Uterus (tissue), 4 donors: ENCODE measurements around the gene TNNI3K. TPM values are rescaled to one million over a fixed set of nuclear protein-coding genes. Genes with fewer than 3 reads are reported as not detected.

Source experiments
- DNase-seq, 2 donors: peaks; one replicate each; pipeline ENCODE4 v3.0.0-alpha.2; 2019 to 2020
- H3K27ac ChIP-seq, 2 donors: fragments of 200-600 bp; sonication (generic); 1 replicate in 1 of 2; 2 replicates in 1 of 2; pipeline ENCODE4 v1.5.1; 2016 to 2018
- H3K27me3 ChIP-seq, 2 donors: fragments of 200-600 bp; sonication (generic); one replicate each; pipeline ENCODE4 v1.5.1; 2018 to 2019; ENCODE audit warnings: control low read depth in 1 of 2
- H3K36me3 ChIP-seq, 2 donors: fragments of 200-600 bp; sonication (generic); one replicate each; pipeline ENCODE4 v1.5.1; 2019; ENCODE audit warnings: control low read depth in 1 of 2
- H3K4me1 ChIP-seq, 2 donors: fragments of 200-600 bp; sonication (generic); one replicate each; pipeline ENCODE4 v1.5.1; 2018 to 2019; ENCODE audit warnings: control low read depth in 1 of 2
- H3K4me3 ChIP-seq, 2 donors: fragments of 200-600 bp; sonication (generic); 1 replicate in 1 of 2; 2 replicates in 1 of 2; pipeline ENCODE4 v1.5.1; 2018 to 2019; ENCODE audit warnings: mild to moderate bottlenecking in 1 of 2
- H3K9me3 ChIP-seq, 2 donors: fragments of 200-600 bp; sonication (generic); one replicate each; pipeline ENCODE4 v1.5.1; 2019; ENCODE audit warnings: control low read depth in 1 of 2
- CTCF ChIP-seq, 4 experiments: fragments of 200-600 bp in 2 of 4; fragments of 450-650 bp in 2 of 4; sonication (generic) in 2 of 4; IDR thresholded peaks; one replicate each; pipeline ENCODE4 v1.5.1; 2016 to 2019; ENCODE audit warnings: antibody characterized with exemption in 4 of 4, mild to moderate bottlenecking in 2 of 4, moderate library complexity in 1 of 4
- POLR2A ChIP-seq, 2 donors: fragments of 450-650 bp; IDR thresholded peaks; one replicate each; pipeline ENCODE4 v1.6.1; 2016; ENCODE audit warnings: antibody characterized with exemption in 2 of 2, mild to moderate bottlenecking in 1 of 2, moderate library complexity in 1 of 2
- intact Hi-C: fragments of 100-400 bp; cut with DNase I; formaldehyde crosslinking; loops from one replicate; pipeline ENCODE4 v1.15.1; 2023; ENCODE audit warnings: low total_unique reads
- total RNA-seq, 4 donors: library from RNA; depleted of rRNA in 3 of 4; stranded (reverse); fragments of >200 nt in 3 of 4; gene quantifications; one replicate each; pipeline versions ENCODE4 v1.1.0 to v1.2.4, GENCODE V29; 2014 to 2023
- donor health status: DM: yes; HTN: yes; CAD: no.

Gene TNNI3K
- total RNA-seq, 4 donors from 2014 or later, result 0.26 to 5.3 (median 1.5) TPM; not detected in 1

GRCh38 chr1:74465193-74465681, 230.1 kb downstream of the TNNI3K start:
- TF ChIP-seq CTCF (IDR thresholded peaks at IDR 0.05) (no peak), POLR2A (IDR thresholded peaks at IDR 0.05) (no peak)
- H3K27me3 ChIP-seq, result no peaks in the 10 kb centered on the region
- DNase-seq, result no peak
- no peaks in the 10 kb centered on the region for H3K4me1 ChIP-seq
- H3K36me3 ChIP-seq, result no peaks in the 10 kb centered on the region
- H3K27ac ChIP-seq, result no peak overlapping the region
- H3K9me3 ChIP-seq, result no peaks in the 10 kb centered on the region
- intact Hi-C loops, result no loop called here
- H3K4me3 ChIP-seq, result no peak overlapping the region

- DNase-seq, result no peak
- no peaks in the 10 kb centered on the region for H3K9me3 ChIP-seq
- no peaks in the 10 kb centered on the region for H3K27me3 ChIP-seq
- H3K4me3 ChIP-seq, result no peak overlapping the region
- H3K4me1 ChIP-seq, result peaks cover 0 to 3% of the 10 kb centered on the region in 2 donors
- no peak overlapping the region for H3K27ac ChIP-seq
- no peaks in the 10 kb centered on the region for H3K36me3 ChIP-seq
- intact Hi-C loops, result no loop called here
- TF ChIP-seq POLR2A (IDR thresholded peaks at IDR 0.05), result no peak
- TF ChIP-seq CTCF (IDR thresholded peaks at IDR 0.05), result no peak
Measured at GRCh38 chr1:74467786-74468377, 232.7 kb downstream of the TNNI3K start.

GRCh38 chr1:74468982-74469603, 233.9 kb downstream of the TNNI3K start:
- Histone ChIP-seq H3K27me3 (no peaks in the 10 kb centered on the region), H3K4me3 (no peak overlapping the region), H3K4me1 (peaks cover 0 to 3% of the 10 kb centered on the region in 2 donors), H3K9me3 (no peaks in the 10 kb centered on the region), H3K36me3 (no peaks in the 10 kb centered on the region), H3K27ac (no peak overlapping the region)
- TF ChIP-seq POLR2A (IDR thresholded peaks at IDR 0.05), result no peak
- TF ChIP-seq CTCF (IDR thresholded peaks at IDR 0.05), result peak; percentile 30 to 53 (median 52)
- intact Hi-C loops, result no loop called here
- no peak for DNase-seq

- TF ChIP-seq POLR2A (IDR thresholded peaks at IDR 0.05), result no peak
- TF ChIP-seq CTCF (IDR thresholded peaks at IDR 0.05), result no peak
- Histone ChIP-seq H3K27ac (peak overlapping the region; percentile 18 to 43), H3K4me3 (no peak overlapping the region), H3K9me3 (no peaks in the 10 kb centered on the region), H3K36me3 (no peaks in the 10 kb centered on the region), H3K27me3 (no peaks in the 10 kb centered on the region), H3K4me1 (peaks cover 2 to 3% of the 10 kb centered on the region in 2 donors)
- DNase-seq, result peak in 1 of 2 donors; percentile 33
- intact Hi-C loops, result no loop called here
Measured at GRCh38 chr1:74470251-74470650, 235.1 kb downstream of the TNNI3K start.

GRCh38 chr1:74470936-74471335, 235.7 kb downstream of the TNNI3K start:
- TF ChIP-seq CTCF (IDR thresholded peaks at IDR 0.05) (no peak), POLR2A (IDR thresholded peaks at IDR 0.05) (no peak)
- peak overlapping the region; percentile 15 to 43 for H3K27ac ChIP-seq
- DNase-seq, result no peak
- H3K9me3 ChIP-seq, result no peaks in the 10 kb centered on the region
- H3K4me3 ChIP-seq, result no peak overlapping the region
- intact Hi-C loops, result no loop called here
- H3K27me3 ChIP-seq, result no peaks in the 10 kb centered on the region
- peaks cover 3 to 4% of the 10 kb centered on the region in 2 donors for H3K4me1 ChIP-seq
- H3K36me3 ChIP-seq, result no peaks in the 10 kb centered on the region
